GM23248 (cell line): ENCODE measurements around the gene GARRE1.

Experiments
- EZH2 ChIP-seq: fragments of 200-600 bp; sonication (generic); IDR thresholded peaks from 2 replicates; pipeline ENCODE4 v1.6.1; 2018; ENCODE audit warnings: antibody characterized with exemption, mild to moderate bottlenecking; ENCODE audit not compliant: insufficient read depth, poor library complexity, severe bottlenecking
- EZH2phosphoT487 ChIP-seq: fragments of 200-600 bp; sonication (generic); IDR thresholded peaks from 2 replicates; pipeline ENCODE4 v1.6.1; 2018; ENCODE audit warnings: antibody characterized with exemption, moderate library complexity, mild to moderate bottlenecking, low read depth; ENCODE audit not compliant: insufficient read depth

DNA sequence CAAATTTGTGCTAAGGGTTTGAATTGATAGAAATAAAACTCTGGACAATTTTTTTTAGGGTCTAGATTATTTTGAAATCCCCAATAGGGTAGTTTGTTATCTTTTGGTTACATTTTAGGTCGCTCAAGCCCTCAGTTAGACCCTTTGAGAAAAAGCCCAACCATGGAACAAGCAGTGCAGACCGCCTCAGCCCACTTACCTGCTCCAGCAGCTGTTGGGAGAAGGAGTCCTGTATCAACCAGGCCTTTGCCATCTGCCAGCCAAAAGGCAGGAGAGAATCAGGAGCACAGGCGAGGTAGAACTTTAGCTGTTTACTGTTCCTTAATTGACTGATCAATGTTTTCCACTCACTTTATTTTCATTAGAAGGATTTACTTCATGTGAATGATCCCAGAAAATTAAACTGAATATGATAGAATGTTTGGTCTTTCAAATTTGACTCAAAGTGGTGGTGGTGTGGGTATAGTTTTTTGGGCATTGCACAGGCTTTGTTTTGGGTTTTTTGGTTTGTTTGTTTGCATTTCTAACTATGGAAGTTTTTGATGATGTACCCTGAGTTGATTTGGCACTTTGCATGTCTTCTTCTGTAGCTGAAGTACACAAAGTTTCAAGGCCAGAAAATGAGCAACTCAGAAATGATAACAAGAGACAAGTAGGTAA is 39.2 kb upstream of the GARRE1 start:
- TF ChIP-seq EZH2 = no peak
- TF ChIP-seq EZH2phosphoT487 = no peak
